Dermis microvascular lymphatic vessel endothelial cell (primary cell): ENCODE results near the gene BIN1. TPM values are rescaled to one million over a fixed set of nuclear protein-coding genes. Genes with fewer than 3 reads are reported as not detected.
A peak's percentile ranks its signal among the peaks of the same experiment; 100 is the strongest.
"Not testable (repeated sequence)": the region's sequence is repeated elsewhere in the genome, so short reads cannot be mapped to it uniquely, and the experiment has no call there.

ENCODE experiments used
- DNase-seq, 2 donors: peaks; one replicate each; pipeline versions ENCODE4 v3.0.0 to v3.0.0-alpha.2; 2010; ENCODE audit warnings: low read depth in 2 of 2
- total RNA-seq: library from RNA; depleted of rRNA; stranded (reverse); fragments of >200 nt; gene quantifications from 2 replicates; pipeline ENCODE4 v1.2.1, GENCODE V29; 2014

BIN1 gene
- total RNA-seq, 1 donor from 2014 or later: 37.6 TPM

GRCh38 chr2:127047716-127048617 is 59.0 kb downstream of the BIN1 start:
- DNase-seq: no peak

- DNase-seq: no peak
These were observed 59.9 kb downstream of the BIN1 start for GRCh38 chr2:127047054-127047453.

GRCh38 chr2:127046579-127046978 is 60.4 kb downstream of the BIN1 start:
- no peak for DNase-seq

GRCh38 chr2:127045792-127046501 is 61.0 kb downstream of the BIN1 start:
- DNase-seq: no peak

GRCh38 chr2:127044977-127045661 is 61.8 kb downstream of the BIN1 start:
- DNase-seq: no peak

GRCh38 chr2:127044165-127044718 is 62.7 kb downstream of the BIN1 start:
- no peak for DNase-seq

- no peak for DNase-seq
These were observed 63.4 kb downstream of the BIN1 start for GRCh38 chr2:127043367-127044164.

GRCh38 chr2:127041259-127041970 is 65.5 kb downstream of the BIN1 start:
- no peak for DNase-seq

- DNase-seq: no peak
These were observed 66.8 kb downstream of the BIN1 start for GRCh38 chr2:127040169-127040568.

GRCh38 chr2:127039387-127040031 is 67.4 kb downstream of the BIN1 start:
- no peak for DNase-seq

GRCh38 chr2:127037476-127037875 is 69.5 kb downstream of the BIN1 start:
- DNase-seq: no peak

GRCh38 chr2:127034883-127035611 is 71.9 kb downstream of the BIN1 start:
- no peak for DNase-seq

- no peak for DNase-seq
These were observed 72.9 kb downstream of the BIN1 start for GRCh38 chr2:127034051-127034450.

- no peak for DNase-seq
These were observed 74.3 kb downstream of the BIN1 start for GRCh38 chr2:127032621-127033020.

GRCh38 chr2:127029350-127030051 is 77.5 kb downstream of the BIN1 start:
- no peak for DNase-seq

- DNase-seq: not testable (repeated sequence)
These were observed 78.2 kb downstream of the BIN1 start for GRCh38 chr2:127028745-127029144.

- DNase-seq: no peak
These were observed 79.2 kb downstream of the BIN1 start for GRCh38 chr2:127027715-127028114.

GRCh38 chr2:127025359-127026166 is 81.4 kb downstream of the BIN1 start:
- peak in 1 of 2 donors; percentile 49 for DNase-seq
